GM12878 (cell line): ENCODE data around the gene BICRA. TPM values are rescaled to one million over a fixed set of nuclear protein-coding genes. Genes with fewer than 3 reads are reported as not detected.

Experiments used
- ATAC-seq: fragments of 200-7000 bp; cut with Tn5 transposase; 3 replicates; pipeline ENCODE4 v1.9.1; 2020; ENCODE audit warnings: mild to moderate bottlenecking, moderate library complexity
- BruUV-seq: library from RNA; stranded (reverse); fragments of 400-500 nt; replicated peaks from 2 replicates; lab custom pipeline; 2021; lab: Mats Ljungman, UMichigan
- CTCF ChIA-PET: fragments of 300-600 bp; sonication (Branson Sonifier 250); formaldehyde crosslinking; extraction: SDS; loops from one replicate; lab custom pipeline; 2021; ENCODE audit warnings: inconsistent platforms; lab: Yijun Ruan, JAX
- POLR2A ChIA-PET: fragments of 350-600 bp; formaldehyde crosslinking; extraction: SDS; loops from one replicate; lab custom pipeline; 2021; ENCODE audit warnings: inconsistent platforms; lab: Charles Lee
- RAD21 ChIA-PET: fragments of 300-600 bp; sonication (Branson Sonifier 250); formaldehyde crosslinking; loops from one replicate; lab custom pipeline; 2023; ENCODE audit warnings: antibody characterized with exemption; ENCODE audit not compliant: unreplicated experiment; lab: Charles Lee
- SMC1A ChIA-PET: fragments of 300-600 bp; sonication (Branson Sonifier 250); formaldehyde crosslinking; loops from one replicate; lab custom pipeline; 2023; ENCODE audit not compliant: unreplicated experiment, uncharacterized antibody; lab: Charles Lee
- DNase-seq: peaks from one replicate; pipeline ENCODE4 v3.0.0-alpha.2; 2011; ENCODE audit warnings: low read depth, low spot score
- FAIRE-seq: peaks from 3 replicates; lab custom pipeline; 2011; peaks lifted over from hg19 to GRCh38; lab: Jason Lieb, UNC
- H2AFZ ChIP-seq: 2 replicates; pipeline ENCODE4 v1.6.0; 2011; ENCODE audit warnings: low read depth, low read length, control low read depth; ENCODE audit not compliant: control insufficient read depth
- H3K27ac ChIP-seq: 2 replicates; pipeline ENCODE4 v1.5.1; 2011; ENCODE audit warnings: control low read depth; ENCODE audit not compliant: control insufficient read depth, insufficient read depth
- H3K27me3 ChIP-seq, 2 experiments: replicated peaks in 1 of 2; 2 replicates each; pipeline versions ENCODE4 v1.6.0 to v1.6.1; 2011; ENCODE audit warnings: low read length in 1 of 2; ENCODE audit not compliant: control insufficient read depth in 2 of 2, insufficient read depth in 2 of 2
- H3K36me3 ChIP-seq, 2 experiments: 2 replicates each; pipeline ENCODE4 v1.5.1; 2011; ENCODE audit warnings: low read length in 1 of 2; ENCODE audit not compliant: control insufficient read depth in 2 of 2, insufficient read depth in 2 of 2
- H3K4me1 ChIP-seq: 2 replicates; pipeline ENCODE4 v1.6.1; 2011; ENCODE audit warnings: mild to moderate bottlenecking, low read length, moderate library complexity, mixed read lengths; ENCODE audit not compliant: control insufficient read depth, insufficient read depth
- H3K4me2 ChIP-seq: 2 replicates; pipeline ENCODE4 v1.6.0; 2011; ENCODE audit warnings: control low read depth; ENCODE audit not compliant: control insufficient read depth, insufficient read depth
- H3K4me3 ChIP-seq: fragments of 200-600 bp; sonication (generic); 2 replicates; pipeline ENCODE4 v1.5.1; 2016
- H3K79me2 ChIP-seq: 2 replicates; pipeline ENCODE4 v1.6.0; 2011; ENCODE audit warnings: low read length; ENCODE audit not compliant: control insufficient read depth, insufficient read depth
- H3K9ac ChIP-seq: 2 replicates; pipeline ENCODE4 v1.8.0; 2011; ENCODE audit warnings: low read length, control low read depth, mixed read lengths; ENCODE audit not compliant: control insufficient read depth, insufficient read depth
- H3K9me3 ChIP-seq: replicated peaks from 3 replicates; pipeline ENCODE4 v1.5.1; 2011; ENCODE audit warnings: mild to moderate bottlenecking, low read length; ENCODE audit not compliant: control insufficient read depth, insufficient read depth
- H4K20me1 ChIP-seq: 2 replicates; pipeline ENCODE4 v1.6.0; 2011; ENCODE audit not compliant: control insufficient read depth, insufficient read depth
- BCL11A ChIP-seq: IDR thresholded peaks from 2 replicates; pipeline ENCODE4 v1.6.1; 2011; ENCODE audit warnings: low read depth, low read length
- BRCA1 ChIP-seq: IDR thresholded peaks from 2 replicates; pipeline ENCODE4 v1.6.1; 2011; ENCODE audit warnings: low read depth, low read length, improper control_type of control experiment
- CBX3 ChIP-seq: fragments of 200-600 bp; sonication (generic); IDR thresholded peaks from 2 replicates; pipeline ENCODE4 v1.6.1; 2016; ENCODE audit warnings: low read depth, borderline replicate concordance
- CBX5 ChIP-seq: sonication (generic); IDR thresholded peaks from 2 replicates; pipeline ENCODE4 v1.6.1; 2016; ENCODE audit warnings: low read depth, moderate library complexity, mild to moderate bottlenecking, inconsistent platforms
- CREM ChIP-seq: IDR thresholded peaks from 2 replicates; pipeline ENCODE4 v1.6.1; 2014; ENCODE audit warnings: antibody characterized with exemption, low read depth
- EGR1 ChIP-seq, 2 experiments: IDR thresholded peaks; 1 replicate in 1 of 2; 2 replicates in 1 of 2; pipeline ENCODE4 v1.6.1; 2011 to 2012; ENCODE audit warnings: low read depth in 2 of 2, low read length in 2 of 2, borderline replicate concordance in 1 of 2, mild to moderate bottlenecking in 1 of 2, moderate library complexity in 1 of 2
- GABPA ChIP-seq: IDR thresholded peaks from 2 replicates; pipeline ENCODE4 v1.6.1; 2014; ENCODE audit warnings: antibody characterized with exemption, low read depth, mild to moderate bottlenecking, inconsistent platforms
- IKZF2 ChIP-seq, 2 experiments: fragments of 450-650 bp; IDR thresholded peaks; 2 replicates each; pipeline ENCODE4 v1.6.1; 2017; ENCODE audit warnings: mild to moderate bottlenecking in 2 of 2, moderate library complexity in 2 of 2
- MTA3 ChIP-seq: IDR thresholded peaks from 2 replicates; pipeline ENCODE4 v1.6.1; 2012; ENCODE audit warnings: low read length, inconsistent platforms, borderline replicate concordance
- MYB ChIP-seq: fragments of 150-350 bp; IDR thresholded peaks from 2 replicates; pipeline ENCODE4 v1.6.1; 2014; ENCODE audit warnings: mild to moderate bottlenecking, low read depth, low read length, borderline replicate concordance
- MYC ChIP-seq: IDR thresholded peaks from 2 replicates; pipeline ENCODE4 v1.6.1; 2011; ENCODE audit warnings: mild to moderate bottlenecking, low read length, moderate library complexity, inconsistent platforms; ENCODE audit not compliant: insufficient read depth, insufficient replicate concordance, insufficient read length, severe bottlenecking
- POLR2A ChIP-seq: IDR thresholded peaks from 2 replicates; pipeline ENCODE4 v1.6.1; 2011; ENCODE audit warnings: low read depth, mild to moderate bottlenecking, low read length
- POLR2AphosphoS2 ChIP-seq: IDR thresholded peaks from 2 replicates; pipeline ENCODE4 v1.6.1; 2011; ENCODE audit warnings: low read depth, mild to moderate bottlenecking, low read length, improper control_type of control experiment, moderate library complexity
- SMAD5 ChIP-seq: IDR thresholded peaks from 2 replicates; pipeline ENCODE4 v1.6.1; 2016; ENCODE audit warnings: antibody characterized with exemption, low read depth
- SP1 ChIP-seq: IDR thresholded peaks from one replicate; pipeline ENCODE4 v1.6.1; 2011; ENCODE audit warnings: low read depth, low read length
- SUPT20H ChIP-seq: IDR thresholded peaks from 2 replicates; pipeline ENCODE4 v1.6.1; 2011; ENCODE audit warnings: low read depth, mild to moderate bottlenecking, low read length, moderate library complexity, borderline replicate concordance; ENCODE audit not compliant: control insufficient read depth
- ZBTB4 ChIP-seq: fragments of 450-650 bp; formaldehyde crosslinking; IDR thresholded peaks from 2 replicates; pipeline ENCODE4 v1.4.0; 2022; ENCODE audit warnings: mild to moderate bottlenecking, moderate library complexity
- ZNF384 ChIP-seq: IDR thresholded peaks from 2 replicates; pipeline ENCODE4 v1.6.1; 2012; ENCODE audit warnings: low read depth, mild to moderate bottlenecking, low read length, improper control_type of control experiment, borderline replicate concordance
- ZNF592 ChIP-seq: fragments of 450-650 bp; IDR thresholded peaks from 2 replicates; pipeline ENCODE4 v1.6.1; 2017; ENCODE audit warnings: mild to moderate bottlenecking, moderate library complexity
- WGBS: methylation state at CpG from one replicate; pipeline ENCODE4 v1.1.6; 2016; ENCODE audit warnings: low lambda C conversion rate; ENCODE audit not compliant: insufficient replicate concordance, insufficient coverage; ENCODE audit errors: missing lambda C conversion rate; 5-methylcytosine and 5-hydroxymethylcytosine counted together
- in situ Hi-C: fragments of 300-500 bp; cut with MboI; formaldehyde crosslinking; loops from 9 replicates; pipeline ENCODE4 v1.14.3; 2018; ENCODE audit warnings: mixed read lengths
- intact Hi-C: fragments of 100-400 bp; cut with micrococcal nuclease; formaldehyde crosslinking; loops from one replicate; pipeline ENCODE4 v1.14.2; 2022; ENCODE audit not compliant: unreplicated experiment
- polyA plus RNA-seq, 11 experiments: library from polyadenylated mRNA; depleted of rRNA in 4 of 11; unstranded in 6 of 11; stranded (reverse) in 5 of 11; fragments of >200 nt; fragmentation: Nextera tagmentation in 4 of 11; fragmentation: Illumina TruSeq in 1 of 11; extraction: Ambion mirVana in 4 of 11; extraction: Trizol in 1 of 11; gene quantifications; 1 replicate in 1 of 11; 2 replicates in 10 of 11; pipeline versions ENCODE4 v1.2.1 to v1.2.3, GENCODE V29; 2011 to 2016; ENCODE audit warnings: inconsistent platforms in 2 of 11, missing spikeins in 2 of 11, low read depth in 1 of 11
- total RNA-seq, 4 experiments: library from RNA; depleted of rRNA in 3 of 4; stranded (reverse); fragments of >200 nt in 3 of 4; fragmentation: Illumina TruSeq in 1 of 4; extraction: Trizol in 1 of 4; gene quantifications; 2 replicates each; pipeline versions ENCODE4 v1.2.1 to v1.2.3, GENCODE V29; 2013 to 2021

BICRA gene
- total and polyA plus RNA-seq, 10 of the 15 experiments (the other 5 are each of a cell fraction or from before 2014, with no cell fraction given), result 0.11 to 15.3 (median 1.3) TPM

GRCh38 chr19:47614021-47614295, 5.0 kb downstream of the BICRA start (continued):
- TF ChIP-seq ZNF592, result no peak
- TF ChIP-seq CBX3, result no peak

GRCh38 chr19:47614559-47614958, 5.6 kb downstream of the BICRA start:
- in situ Hi-C loops (no loop called here), intact Hi-C loops (no loop called here)
- no peak overlapping the region for H3K4me3 ChIP-seq
- RAD21 ChIA-PET, result no interaction called here
- no peaks in the 10 kb centered on the region; the same call in 2 of the 3 replicates for H3K9me3 ChIP-seq
- no peak for ATAC-seq
- no peaks in the 10 kb centered on the region for H3K36me3 ChIP-seq
- H2AFZ ChIP-seq, result no peak overlapping the region
- CTCF ChIA-PET, result interaction anchor here (1.3 kb wide), 1 partner anchor 84 kb away, joined by 4 read pairs; no protein-coding TSS in a partner anchor
- SMC1A ChIA-PET, result no interaction called here
- H3K79me2 ChIP-seq, result peaks cover 60% of the 10 kb centered on the region
- POLR2A ChIA-PET, result no interaction called here
- 96% methylated on average over 10 of the region's 10 CpGs for WGBS
- no peak for FAIRE-seq
- no peak overlapping the region for H3K27ac ChIP-seq
- H3K27me3 ChIP-seq, result no peaks in the 10 kb centered on the region
- DNase-seq, result no peak
- peaks cover 20% of the 10 kb centered on the region for H3K4me1 ChIP-seq
- peaks cover 7% of the 10 kb centered on the region for H4K20me1 ChIP-seq
- H3K9ac ChIP-seq, result no peak overlapping the region
- no peak overlapping the region for H3K4me2 ChIP-seq
- no TSS peak for BruUV-seq
- TF ChIP-seq SMAD5 (no peak), ZNF384 (no peak), EGR1 (IDR thresholded peaks at IDR 0.05; ENCODE audit: borderline replicate concordance in 1 of 2, low read depth in 2 of 2, low read length in 2 of 2) (no peak), MYC (no peak), POLR2A (no peak), BRCA1 (no peak), SP1 (no peak), MTA3 (no peak), SUPT20H (no peak), CBX5 (no peak), GABPA (no peak), ZBTB4 (CRISPR knock-in tag) (no peak), MYB (no peak), BCL11A (no peak), POLR2AphosphoS2 (no peak), IKZF2 (IDR thresholded peaks at IDR 0.05) (no peak), CREM (no peak)
